RWPE2 (cell line): ENCODE results near the gene ELL.
"Not testable (repeated sequence)": the region's sequence is repeated elsewhere in the genome, so short reads cannot be mapped to it uniquely, and the experiment has no call there.

Source experiments
- ATAC-seq: fragments of 200-7000 bp; cut with Tn5 transposase; 3 replicates; pipeline ENCODE4 v1.9.1; 2021; ENCODE audit warnings: low read depth
- DNase-seq: peaks from one replicate; pipeline ENCODE4 v3.0.0-alpha.2; 2020; ENCODE audit warnings: low spot score
- H3K27ac ChIP-seq: fragments of 450-650 bp; 2 replicates; pipeline ENCODE4 v1.5.1; 2017; ENCODE audit warnings: mild to moderate bottlenecking; ENCODE audit not compliant: poor library complexity, severe bottlenecking
- H3K27me3 ChIP-seq: fragments of 250-450 bp; sonication (Bioruptor Pico); 2 replicates; pipeline ENCODE4 v1.5.1; 2021; ENCODE audit warnings: mild to moderate bottlenecking, moderate library complexity; ENCODE audit not compliant: insufficient read depth, poor library complexity, severe bottlenecking
- H3K36me3 ChIP-seq: fragments of 250-450 bp; sonication (Bioruptor Pico); 2 replicates; pipeline ENCODE4 v1.5.1; 2020; ENCODE audit warnings: low read depth, mild to moderate bottlenecking, moderate library complexity
- H3K4me1 ChIP-seq: fragments of 250-450 bp; sonication (Bioruptor Pico); 2 replicates; pipeline ENCODE4 v1.5.1; 2021; ENCODE audit warnings: mild to moderate bottlenecking, moderate library complexity; ENCODE audit not compliant: insufficient read depth, poor library complexity, severe bottlenecking
- H3K4me3 ChIP-seq: fragments of 250-450 bp; sonication (Bioruptor Pico); 2 replicates; pipeline ENCODE4 v1.5.1; 2021; ENCODE audit warnings: mild to moderate bottlenecking, moderate library complexity; ENCODE audit not compliant: severe bottlenecking
- H3K9me3 ChIP-seq: fragments of 250-450 bp; sonication (Bioruptor Pico); 2 replicates; pipeline ENCODE4 v1.5.1; 2021; ENCODE audit warnings: mild to moderate bottlenecking, moderate library complexity; ENCODE audit not compliant: severe bottlenecking
- TF ChIP-seq, protein P1 (sequence below): fragments of 450-650 bp; IDR thresholded peaks from one replicate; pipeline ENCODE4 v1.5.1; 2017; ENCODE audit warnings: mild to moderate bottlenecking, moderate library complexity; ENCODE audit not compliant: poor library complexity, severe bottlenecking

Gene ELL

DNA sequence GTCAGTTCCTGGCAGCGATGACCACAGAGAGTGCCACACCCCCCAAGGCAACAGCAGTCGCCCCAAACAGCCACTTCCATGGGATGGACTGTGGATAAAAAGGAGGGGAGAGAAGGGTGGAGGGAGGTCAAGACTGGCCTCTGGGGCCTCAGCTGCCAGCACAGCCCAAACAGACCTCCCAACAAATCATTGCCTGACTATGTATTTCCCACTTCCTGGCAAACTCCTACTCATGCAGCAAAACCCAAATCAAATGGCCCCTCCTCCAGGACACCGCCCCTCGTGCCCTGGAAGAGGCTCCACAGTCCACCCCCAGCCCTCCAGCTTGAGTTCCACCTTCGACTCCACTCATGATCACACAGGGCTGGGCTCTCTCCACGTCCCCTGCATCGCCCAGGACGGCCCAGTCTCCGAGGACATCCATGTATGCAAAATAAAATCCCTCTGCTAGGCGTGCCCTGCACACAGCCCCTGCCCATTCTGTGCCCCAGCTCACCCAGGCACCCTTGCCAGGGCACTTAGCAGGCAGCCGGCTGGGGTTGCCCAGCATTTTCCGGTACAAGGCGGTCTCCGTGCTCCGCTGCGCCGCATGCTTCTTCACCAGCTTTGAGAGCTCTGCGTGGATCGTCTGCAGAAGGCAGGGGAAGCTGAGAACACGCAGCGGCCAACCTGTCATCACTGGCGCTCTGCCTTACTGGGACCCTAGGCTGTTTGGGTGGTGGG is 10.5 kb upstream of the ELL start:
- ATAC-seq (no peak), DNase-seq (no peak)
- no peaks in the 10 kb centered on the region for H3K4me1 ChIP-seq
- no peak overlapping the region for H3K27ac ChIP-seq
- no peak overlapping the region for H3K4me3 ChIP-seq
- H3K27me3 ChIP-seq = no peaks in the 10 kb centered on the region
- TF ChIP-seq, protein P1, sequence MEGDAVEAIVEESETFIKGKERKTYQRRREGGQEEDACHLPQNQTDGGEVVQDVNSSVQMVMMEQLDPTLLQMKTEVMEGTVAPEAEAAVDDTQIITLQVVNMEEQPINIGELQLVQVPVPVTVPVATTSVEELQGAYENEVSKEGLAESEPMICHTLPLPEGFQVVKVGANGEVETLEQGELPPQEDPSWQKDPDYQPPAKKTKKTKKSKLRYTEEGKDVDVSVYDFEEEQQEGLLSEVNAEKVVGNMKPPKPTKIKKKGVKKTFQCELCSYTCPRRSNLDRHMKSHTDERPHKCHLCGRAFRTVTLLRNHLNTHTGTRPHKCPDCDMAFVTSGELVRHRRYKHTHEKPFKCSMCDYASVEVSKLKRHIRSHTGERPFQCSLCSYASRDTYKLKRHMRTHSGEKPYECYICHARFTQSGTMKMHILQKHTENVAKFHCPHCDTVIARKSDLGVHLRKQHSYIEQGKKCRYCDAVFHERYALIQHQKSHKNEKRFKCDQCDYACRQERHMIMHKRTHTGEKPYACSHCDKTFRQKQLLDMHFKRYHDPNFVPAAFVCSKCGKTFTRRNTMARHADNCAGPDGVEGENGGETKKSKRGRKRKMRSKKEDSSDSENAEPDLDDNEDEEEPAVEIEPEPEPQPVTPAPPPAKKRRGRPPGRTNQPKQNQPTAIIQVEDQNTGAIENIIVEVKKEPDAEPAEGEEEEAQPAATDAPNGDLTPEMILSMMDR = no peak
- peaks cover 43% of the 10 kb centered on the region for H3K36me3 ChIP-seq
- H3K9me3 ChIP-seq = no peaks in the 10 kb centered on the region

GRCh38 chr19:18531485-18531884 is 9.6 kb upstream of the ELL start:
- Histone ChIP-seq H3K4me1 (peaks cover 5% of the 10 kb centered on the region), H3K27me3 (no peaks in the 10 kb centered on the region), H3K36me3 (peaks cover 35% of the 10 kb centered on the region), H3K4me3 (no peak overlapping the region), H3K27ac (no peak overlapping the region), H3K9me3 (no peaks in the 10 kb centered on the region)
- ATAC-seq = no peak
- TF ChIP-seq, protein P1 = no peak
- no peak for DNase-seq

- TF ChIP-seq, protein P1 = no peak
- Histone ChIP-seq H3K4me3 (no peak overlapping the region), H3K27ac (peak overlapping the region; percentile 10), H3K9me3 (no peaks in the 10 kb centered on the region), H3K36me3 (peaks cover 24% of the 10 kb centered on the region), H3K27me3 (no peaks in the 10 kb centered on the region), H3K4me1 (peaks cover 5% of the 10 kb centered on the region)
- DNase-seq = no peak
- peak; percentile 9; the same call in 2 of the 3 replicates for ATAC-seq
These were observed 7.9 kb upstream of the ELL start for GRCh38 chr19:18529782-18530181.

DNA sequence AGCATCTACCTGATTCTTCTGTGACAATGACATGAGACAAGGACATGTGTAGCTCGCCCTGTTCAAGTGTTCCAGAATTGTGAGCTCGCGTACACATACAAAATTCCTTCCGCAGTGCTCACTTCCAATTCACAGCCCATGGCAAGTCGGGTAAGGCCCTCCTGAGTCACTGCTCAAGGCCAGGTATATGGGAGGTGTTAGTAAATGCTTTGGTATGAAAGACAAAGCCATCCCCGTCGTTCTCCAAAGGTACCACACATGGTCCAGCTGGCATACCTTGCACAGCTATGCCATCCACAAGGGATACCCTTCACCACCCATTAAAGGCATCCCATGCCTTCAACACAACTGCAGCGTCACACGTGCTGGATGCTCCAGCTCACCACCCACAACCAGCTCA is 4.4 kb upstream of the ELL start:
- ATAC-seq (peak; percentile 76), DNase-seq (peak; percentile 90)
- H3K4me3 ChIP-seq = no peak overlapping the region
- H3K27ac ChIP-seq = peak overlapping the region; percentile 75
- H3K9me3 ChIP-seq = no peaks in the 10 kb centered on the region
- TF ChIP-seq, protein P1 = no peak
- H3K27me3 ChIP-seq = no peaks in the 10 kb centered on the region
- H3K36me3 ChIP-seq = peaks cover 5% of the 10 kb centered on the region; the same call in 1 of the 2 replicates
- peaks cover 5% of the 10 kb centered on the region for H3K4me1 ChIP-seq

DNA sequence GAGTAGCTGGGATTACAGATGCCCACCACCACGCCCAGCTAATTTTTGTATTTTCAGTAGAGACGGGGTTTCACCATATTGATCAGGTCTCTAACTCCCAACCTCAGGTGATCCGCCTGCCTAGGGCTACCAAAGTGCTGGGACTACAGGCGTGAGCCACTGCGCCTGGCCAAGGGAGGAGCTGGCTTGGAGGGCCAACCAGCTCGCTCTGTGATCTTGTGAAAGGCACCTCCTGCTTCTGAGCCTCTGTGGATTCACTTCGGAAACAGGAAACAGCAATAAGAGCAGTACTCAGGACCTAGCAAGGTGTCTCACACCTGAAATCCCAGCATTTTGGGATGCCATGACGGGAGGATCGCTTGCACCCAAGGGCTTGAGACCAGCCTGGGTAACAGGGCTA is 2.0 kb upstream of the ELL start:
- Histone ChIP-seq H3K27ac (no peak overlapping the region), H3K4me3 (no peak overlapping the region), H3K9me3 (no peaks in the 10 kb centered on the region), H3K27me3 (no peaks in the 10 kb centered on the region), H3K4me1 (peaks cover 16% of the 10 kb centered on the region), H3K36me3 (peaks cover 3% of the 10 kb centered on the region; the same call in 1 of the 2 replicates)
- ATAC-seq (no peak), DNase-seq (no peak)
- TF ChIP-seq, protein P1 = no peak

DNA sequence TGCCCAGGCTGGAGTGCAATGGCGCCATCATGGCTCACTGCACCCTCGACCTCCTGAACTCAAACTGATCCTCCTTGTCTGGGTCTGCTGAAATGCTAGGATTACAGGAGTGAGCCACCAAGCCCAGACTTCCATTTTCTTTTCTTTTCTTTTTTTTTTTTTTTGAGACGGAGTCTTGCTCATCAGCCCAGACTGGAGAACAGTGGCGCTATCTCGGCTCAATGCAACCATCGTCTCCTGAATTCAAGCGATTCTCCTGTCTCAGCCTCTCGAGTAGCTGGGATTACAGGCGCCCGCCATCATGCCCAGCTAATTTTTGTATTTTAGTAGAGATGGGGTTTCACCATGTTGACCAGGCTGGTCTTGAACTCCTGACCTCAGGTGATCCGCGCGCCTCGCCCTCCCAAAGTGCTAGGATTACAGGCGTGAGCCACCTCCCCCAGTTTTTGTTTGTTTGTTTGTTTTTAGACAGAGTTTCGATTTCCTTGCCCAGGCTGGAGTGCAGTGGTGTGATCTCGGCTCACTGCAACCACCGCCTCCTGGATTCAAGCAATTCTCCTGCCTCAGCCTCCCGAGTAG is 1.1 kb upstream of the ELL start:
- ATAC-seq, H3K27me3 ChIP-seq, DNase-seq, H3K9me3 ChIP-seq, H3K36me3 ChIP-seq, H3K27ac ChIP-seq: not testable (repeated sequence)
- peaks cover 16% of the 10 kb centered on the region for H3K4me1 ChIP-seq
- peak overlapping the region; percentile 18 for H3K4me3 ChIP-seq
